ENCODE data around the gene ZNF148.

The ZNF148 gene

DNA sequence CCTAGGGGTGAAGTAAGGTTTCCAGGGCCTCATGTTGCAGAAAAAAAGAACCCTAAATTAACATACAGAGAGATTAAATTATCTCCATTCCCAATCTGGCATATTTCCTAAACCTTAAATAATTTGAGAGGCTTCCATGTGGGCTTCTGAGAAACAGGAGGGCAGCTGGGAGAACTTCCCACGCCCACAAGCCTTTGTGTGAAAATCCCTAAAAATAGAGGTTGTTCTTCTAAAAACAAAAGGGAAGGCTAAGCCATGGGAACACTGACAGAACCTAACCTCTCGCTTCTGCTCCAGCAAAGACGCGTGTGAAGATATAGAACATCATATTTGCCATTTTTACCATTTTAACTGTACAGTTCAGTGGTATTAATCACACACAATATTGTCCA, 161.8 kb downstream of the ZNF148 start:
- no peak for DNase-seq

DNA sequence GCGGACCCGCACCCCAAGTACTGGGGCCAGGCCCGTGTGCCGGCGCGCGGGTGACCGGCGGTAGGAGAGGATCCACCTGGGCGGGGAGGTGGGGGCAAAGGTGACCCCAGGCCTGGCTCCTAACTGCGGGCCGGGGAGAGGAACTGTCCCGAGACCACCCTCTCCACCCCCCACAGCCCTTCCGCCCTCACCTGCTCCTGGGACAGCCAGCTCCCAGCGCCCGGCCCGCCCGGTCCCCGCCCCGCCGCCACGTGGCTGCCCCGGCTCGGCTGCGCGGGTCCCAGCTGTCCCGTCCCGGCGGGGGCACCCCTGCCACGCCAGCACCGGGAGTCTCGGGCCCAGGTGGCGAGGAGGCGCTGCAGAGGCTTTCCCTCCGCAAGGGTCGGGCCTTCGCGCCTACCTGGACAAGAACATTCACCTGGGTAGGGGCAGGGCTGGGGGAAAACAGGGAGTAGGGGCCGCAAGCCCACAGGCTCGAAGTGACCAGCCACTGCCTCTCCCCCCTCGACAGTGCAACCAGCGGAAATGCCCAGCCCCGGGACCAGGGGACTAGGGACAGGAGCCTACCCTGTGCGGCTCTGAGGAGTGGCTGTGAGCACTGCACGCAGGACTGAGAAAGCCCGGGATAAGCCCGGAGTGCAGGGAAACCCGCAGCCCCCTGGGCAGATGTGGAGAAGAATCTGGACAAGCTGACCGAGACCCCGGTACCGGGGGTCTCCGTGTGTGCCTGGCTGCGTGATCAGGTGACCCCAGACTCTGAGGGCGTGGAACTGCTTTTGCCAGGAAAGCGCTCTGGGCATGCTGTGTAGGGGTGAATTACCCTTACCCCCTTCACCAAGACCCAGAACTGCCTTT, 162.4 kb downstream of the ZNF148 start, which contains the start of gene SLC12A8:
Gene SLC12A8, minus strand, starts transcription at position 240 of the 855 bp plus-strand sequence. CDS start 1,399 bp downstream, outside the sequence.
- DNase-seq = no peak

DNA sequence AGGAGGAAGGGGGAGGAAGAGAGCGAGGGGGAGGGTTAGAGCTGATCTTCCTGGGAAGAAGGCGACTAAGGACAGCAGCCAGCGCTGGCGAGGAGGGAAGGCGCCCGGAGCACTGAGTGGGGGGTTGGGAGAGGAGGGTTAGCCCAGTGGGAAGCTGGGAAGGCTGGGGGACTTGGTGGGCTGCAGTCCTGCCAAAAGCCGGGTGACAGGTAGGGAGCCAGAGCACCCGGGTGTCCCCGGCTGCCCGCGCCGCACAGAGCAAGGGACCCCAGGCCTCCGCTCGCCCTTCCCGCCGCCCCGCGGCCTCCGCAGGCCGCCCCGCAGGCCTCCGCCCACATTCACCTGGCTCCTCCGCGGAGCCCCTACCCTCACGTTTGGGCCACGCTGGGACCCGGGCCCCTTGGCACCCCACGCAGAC, 163.0 kb downstream of the ZNF148 start:
- no peak for DNase-seq

DNA sequence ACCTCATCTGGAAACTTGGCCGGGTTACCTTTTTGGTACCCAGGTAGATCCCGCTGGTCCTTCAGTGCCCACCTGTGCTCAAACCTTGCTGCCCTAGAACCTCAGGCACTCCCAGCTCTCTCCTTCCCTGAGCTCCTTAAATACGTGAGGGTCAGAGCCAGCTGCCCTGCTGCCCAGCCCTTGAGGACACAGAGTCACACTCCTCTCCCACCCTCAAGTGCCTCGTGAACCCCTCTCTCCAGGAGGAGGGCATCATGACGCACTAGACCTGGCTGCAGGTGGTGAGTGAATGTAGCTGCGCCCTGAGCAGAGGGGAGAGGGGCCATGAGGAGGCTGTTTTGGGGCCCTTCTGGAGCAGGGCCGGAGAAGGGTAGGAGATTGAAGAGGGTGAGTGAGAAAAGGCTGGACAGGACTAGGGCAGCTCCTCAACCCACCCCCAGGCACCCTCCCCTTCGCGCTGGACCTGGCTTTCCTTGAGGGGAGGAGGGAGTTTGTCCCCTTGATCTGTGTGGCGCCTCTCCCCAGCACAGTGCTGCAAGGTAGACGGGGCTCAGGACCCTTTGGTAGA, 163.5 kb downstream of the ZNF148 start:
- no peak for DNase-seq

- no peak for DNase-seq
These were observed 167.1 kb downstream of the ZNF148 start for GRCh38 chr3:125207949-125208568.

DNA sequence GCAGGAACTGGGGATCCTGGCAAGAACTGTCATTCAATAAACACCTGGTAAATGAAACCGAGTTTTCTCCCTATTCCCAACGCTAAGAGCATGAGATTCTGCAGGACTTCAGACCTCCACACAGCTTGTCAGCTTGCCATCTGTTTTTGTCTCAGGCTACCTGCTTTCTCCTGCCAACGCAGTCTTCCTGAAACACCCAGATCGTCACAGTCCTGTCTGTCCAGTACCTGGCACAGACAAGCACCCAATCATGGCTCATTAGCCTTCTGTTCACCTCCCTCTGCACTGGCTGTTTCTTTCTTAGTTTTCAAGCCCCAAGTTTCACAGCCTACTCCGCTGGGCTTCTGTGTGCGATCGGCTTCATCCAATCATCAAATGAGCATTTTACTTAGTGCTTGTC, 167.6 kb downstream of the ZNF148 start:
- DNase-seq = no peak

DNA sequence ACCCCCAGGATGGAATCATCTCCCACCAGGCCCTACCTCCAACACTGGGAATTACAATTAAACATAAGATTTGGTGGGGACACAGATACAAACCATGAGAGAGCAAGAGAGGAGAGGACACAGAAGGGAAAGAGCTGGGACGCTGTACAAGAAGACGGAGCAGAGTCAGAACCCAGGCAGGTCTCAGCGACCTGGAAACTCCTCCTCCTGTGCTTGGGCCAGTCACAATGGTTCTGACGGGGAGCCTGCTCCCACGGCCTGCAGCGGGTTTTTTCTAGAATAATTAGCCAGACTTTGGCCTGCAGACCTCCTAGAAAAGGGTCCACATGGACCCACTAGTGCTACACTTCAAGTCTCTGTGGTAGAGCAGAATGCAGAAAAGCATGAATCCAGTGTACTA, 168.2 kb downstream of the ZNF148 start:
- DNase-seq = no peak

DNA sequence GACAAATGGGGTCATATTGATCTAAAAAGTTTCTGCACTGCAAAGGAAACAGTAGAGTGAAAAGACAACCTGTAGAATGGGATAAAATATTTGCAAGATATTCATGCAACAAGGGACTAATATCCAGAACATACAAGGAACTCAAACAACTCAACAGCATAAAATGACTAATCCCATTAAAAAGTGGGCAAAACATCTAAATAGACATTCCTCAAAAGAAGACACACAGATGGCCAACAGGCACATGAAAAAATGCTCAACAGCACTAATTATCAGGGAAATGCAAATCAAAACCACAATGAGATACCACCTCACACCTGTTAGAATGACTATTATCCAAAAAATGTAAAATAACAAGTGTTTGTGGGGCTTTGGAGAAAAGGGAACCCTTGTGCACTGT, 171.4 kb downstream of the ZNF148 start:
- DNase-seq = no peak

DNA sequence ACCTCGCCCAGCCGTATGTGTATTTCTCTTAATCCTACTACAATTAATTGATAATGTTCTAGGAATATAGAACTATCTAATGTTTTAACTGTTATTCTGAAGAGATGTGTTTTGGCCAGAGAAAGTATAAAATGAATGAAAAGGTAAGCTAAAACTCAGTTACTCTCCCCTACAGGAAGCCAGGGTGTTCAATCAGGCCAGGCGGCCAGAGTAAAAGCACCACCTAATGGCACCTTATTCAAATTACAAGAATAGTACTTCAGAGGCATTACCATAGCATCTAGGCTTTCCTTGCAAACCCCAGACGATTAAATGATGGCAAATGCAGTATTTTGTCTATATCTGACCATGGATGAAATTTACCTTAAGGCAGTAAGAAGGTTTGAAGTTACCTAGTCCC, 172.9 kb downstream of the ZNF148 start:
- no peak for DNase-seq

- no peak for DNase-seq
These were observed 174.4 kb downstream of the ZNF148 start for GRCh38 chr3:125200731-125201139.

DNA sequence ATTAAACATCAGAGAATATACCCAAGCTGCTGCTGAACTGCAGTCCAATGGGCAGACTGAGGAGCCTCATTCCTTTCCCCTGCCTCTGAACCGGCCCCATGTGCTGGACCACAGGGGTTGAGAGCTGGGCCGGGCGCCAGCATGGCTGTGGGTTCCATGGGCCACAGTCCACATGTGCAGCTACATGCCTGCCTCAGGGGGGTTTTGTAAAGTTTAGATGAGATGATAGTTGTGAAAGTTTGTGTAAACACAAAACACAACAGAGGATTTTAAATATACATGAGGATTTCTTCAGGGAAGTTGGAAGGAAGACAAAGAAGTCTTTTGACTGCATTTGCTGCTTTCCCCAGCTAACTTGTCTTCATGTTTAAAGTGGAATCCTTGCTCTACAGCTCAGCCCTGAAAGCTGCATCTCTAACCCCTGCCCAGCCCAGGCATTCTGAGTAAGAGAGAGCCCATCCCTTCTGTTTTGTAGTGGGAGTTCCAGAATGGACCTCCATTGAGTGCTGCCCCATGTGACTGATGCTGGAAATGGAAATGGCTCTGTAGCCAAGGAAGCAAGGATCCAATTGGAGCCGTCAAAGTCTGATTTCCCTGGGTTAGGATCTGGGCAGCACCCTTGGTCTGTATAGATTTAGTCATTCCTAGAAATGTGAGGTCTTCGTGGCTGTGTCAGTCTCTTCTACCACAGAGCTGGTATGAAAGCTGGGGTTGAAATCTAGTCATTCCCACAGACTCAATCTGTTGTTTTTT, 180.1 kb downstream of the ZNF148 start:
- DNase-seq = no peak

DNA sequence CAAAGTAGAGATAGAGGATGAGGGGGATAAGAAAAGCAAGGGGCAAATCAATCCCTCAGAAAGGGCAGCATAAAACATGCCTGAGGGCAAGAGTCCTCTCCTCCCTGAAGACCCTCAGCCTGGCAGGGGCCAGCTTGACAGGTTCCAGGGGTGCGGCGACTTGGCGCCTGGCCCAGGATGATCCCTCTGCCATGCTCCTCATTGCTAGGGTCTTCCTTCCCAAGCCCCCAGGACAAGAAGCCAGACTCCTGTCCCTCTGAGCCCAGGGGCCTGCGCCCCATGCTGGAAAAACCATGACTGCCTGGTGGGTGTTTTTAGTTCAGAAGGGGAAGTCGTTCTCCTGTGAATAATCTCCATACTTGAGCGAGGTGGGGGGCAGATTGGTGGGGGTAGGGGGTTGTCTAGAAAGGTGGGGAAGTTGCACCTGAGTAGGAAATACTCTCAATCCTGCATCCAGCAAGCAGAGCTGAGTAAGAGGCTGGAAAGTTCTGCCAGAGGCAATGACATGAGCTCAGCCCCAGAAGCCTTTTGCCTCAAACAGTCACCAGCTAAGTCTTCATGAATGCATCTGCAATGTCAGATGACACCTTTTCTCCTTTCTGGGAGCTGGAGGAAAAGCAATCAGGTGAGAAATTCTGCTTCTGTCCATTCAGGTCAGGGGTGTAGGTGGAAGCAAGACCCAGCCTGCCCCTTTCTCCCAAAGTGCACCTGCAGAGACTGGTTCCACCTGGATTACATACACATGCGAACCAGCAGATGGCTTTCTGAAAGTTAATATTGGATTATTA, 180.9 kb downstream of the ZNF148 start:
- DNase-seq = no peak

DNA sequence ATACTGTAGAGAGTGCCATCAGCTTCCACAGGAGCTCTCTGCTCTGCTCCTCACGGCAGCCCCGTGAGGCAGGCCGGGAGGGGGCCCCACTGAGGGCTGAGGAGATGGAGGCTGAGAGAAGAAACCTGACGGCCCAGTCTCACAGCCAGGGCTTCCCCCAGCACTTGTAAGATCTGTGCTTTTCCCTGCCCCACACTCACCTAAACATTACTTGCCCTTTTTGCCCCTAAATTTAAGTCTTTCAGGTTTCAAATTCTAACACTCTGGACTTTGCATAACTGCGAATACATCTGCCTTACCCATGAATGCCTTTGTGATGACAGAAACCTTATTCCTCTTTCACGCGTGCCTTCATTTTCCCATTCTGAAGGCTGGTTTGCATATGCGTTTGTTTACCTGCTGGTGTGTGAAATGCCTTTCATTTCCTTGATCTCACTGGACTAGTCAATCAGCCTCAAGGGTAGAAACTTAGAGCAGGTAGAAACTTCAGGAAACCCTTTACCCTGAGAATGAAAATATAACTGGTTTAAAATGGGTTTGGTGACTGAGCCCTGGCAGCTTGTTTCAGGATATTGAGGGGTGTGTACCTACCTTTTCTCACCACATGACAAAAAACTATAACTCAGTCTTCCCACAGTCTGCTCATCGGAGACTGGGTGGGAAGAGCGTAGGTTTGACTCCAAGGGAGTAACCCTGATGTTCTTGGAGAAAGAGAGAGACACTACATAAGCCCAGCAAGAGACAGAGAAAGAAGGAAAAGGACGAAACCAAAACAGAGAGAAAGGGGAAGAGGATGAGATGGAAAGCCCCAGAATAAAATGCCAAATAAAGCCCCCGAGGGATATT, 182.7 kb downstream of the ZNF148 start:
- no peak for DNase-seq

DNA sequence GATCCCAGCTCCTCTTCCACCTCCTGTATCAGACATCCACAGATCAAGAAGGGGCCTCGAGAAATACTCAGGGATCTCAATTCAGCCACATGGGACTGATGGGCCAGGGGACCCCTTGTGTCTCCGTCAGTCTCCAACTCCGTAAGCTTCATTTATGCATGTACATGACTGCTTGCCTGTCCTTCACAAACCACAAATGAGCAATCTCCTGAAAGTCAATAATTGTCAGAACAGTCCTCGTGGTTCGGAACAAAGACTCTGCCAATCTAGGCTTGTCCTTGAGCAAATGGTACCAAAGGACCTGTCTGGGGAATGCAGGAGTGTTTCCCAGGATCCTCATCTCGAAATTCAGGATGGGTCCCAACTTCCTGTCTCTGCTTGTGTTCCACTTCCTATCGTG, 183.4 kb downstream of the ZNF148 start:
- DNase-seq = no peak

- no peak for DNase-seq
These were observed 183.9 kb downstream of the ZNF148 start for GRCh38 chr3:125191256-125191655.

DNA sequence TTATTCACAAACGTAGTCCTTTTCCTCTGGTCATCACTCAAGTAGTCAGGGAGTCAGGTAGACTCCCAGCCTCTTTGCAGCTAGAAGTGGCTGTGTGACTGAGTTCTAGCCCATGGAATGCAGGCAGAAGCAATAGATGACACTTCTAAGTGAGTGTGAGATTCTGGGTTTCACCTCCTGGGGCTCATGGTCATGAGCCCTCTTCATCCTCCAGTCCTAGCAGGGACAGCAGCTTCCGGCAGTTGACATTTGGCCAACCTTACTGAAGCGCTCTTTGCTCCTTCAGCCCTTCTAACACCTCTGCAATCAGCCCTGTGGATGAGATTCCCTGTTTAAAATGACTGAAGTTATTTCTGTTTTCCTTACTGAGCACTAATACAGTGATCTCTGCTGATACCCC, 184.3 kb downstream of the ZNF148 start:
- DNase-seq = no peak

GRCh38 chr3:125189378-125190165, 185.6 kb downstream of the ZNF148 start:
- DNase-seq = no peak

DNA sequence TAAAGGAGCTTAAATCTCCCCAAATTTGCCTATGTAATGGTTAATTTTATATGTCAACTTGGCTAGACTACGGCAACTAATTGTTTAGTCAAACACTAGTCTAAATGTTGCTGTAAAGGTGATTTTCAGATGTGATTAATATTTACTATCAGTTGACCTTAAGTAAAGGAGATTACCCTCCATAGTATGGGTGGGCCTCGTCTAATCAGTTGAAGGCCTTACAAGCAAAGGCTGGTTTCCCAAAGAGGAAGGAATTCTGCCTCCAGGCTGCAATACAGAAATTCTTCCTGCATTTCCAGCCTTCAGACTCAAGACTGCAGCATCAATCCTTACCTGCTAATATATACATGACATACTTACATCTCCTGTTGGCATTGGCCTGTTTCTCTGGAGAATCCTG, 186.2 kb downstream of the ZNF148 start:
- DNase-seq = no peak

GRCh38 chr3:125187599-125187910, 187.6 kb downstream of the ZNF148 start:
- DNase-seq = no peak

GRCh38 chr3:125186800-125187598, 188.1 kb downstream of the ZNF148 start:
- no peak for DNase-seq

All from NCI-H510A treated with DMSO at 0.1 percent for 48 hours (cell line).